Measurements from ENCODE around the gene WDR70.

Gene WDR70

GRCh38 chr5:37662362-37662761 is 283.2 kb downstream of the WDR70 start:
- TF ChIP-seq CTCF (IDR thresholded peaks at IDR 0.05; ENCODE audit: extremely low read depth, missing control alignments) = no peak
- DNase-seq (ENCODE audit: low spot score) = no peak

GRCh38 chr5:37662789-37663485 is 283.8 kb downstream of the WDR70 start:
- TF ChIP-seq CTCF (IDR thresholded peaks at IDR 0.05; ENCODE audit: extremely low read depth, missing control alignments) = no peak

DNA sequence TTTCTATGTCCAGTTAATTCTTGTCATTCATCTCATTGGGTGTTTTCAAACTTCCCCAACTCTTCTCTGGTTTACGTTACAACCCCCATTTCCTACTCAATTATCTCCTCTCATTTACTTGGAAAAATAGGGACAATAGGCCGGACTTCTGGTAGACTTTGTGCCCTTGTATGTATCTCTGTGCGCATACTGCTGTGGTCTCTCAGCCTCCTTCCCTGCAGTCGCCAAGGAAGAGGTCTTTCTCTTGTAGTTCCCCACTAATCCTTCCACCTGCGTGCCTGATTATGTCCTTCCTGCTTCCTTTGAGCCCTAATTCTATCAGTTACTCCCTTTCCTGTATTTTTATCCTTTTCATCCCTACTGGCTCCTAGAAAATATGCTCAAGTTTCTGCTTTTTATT is 284.4 kb downstream of the WDR70 start:
- no peak for DNase-seq (ENCODE audit: low spot score)
- no peak for TF ChIP-seq CTCF (IDR thresholded peaks at IDR 0.05; ENCODE audit: extremely low read depth, missing control alignments)

More at GRCh38 chr5:37662789-37663485, 283.8 kb downstream of the WDR70 start:
- DNase-seq (ENCODE audit: low spot score) = no peak

GRCh38 chr5:37664551-37664950 is 285.4 kb downstream of the WDR70 start:
- no peak for TF ChIP-seq CTCF (IDR thresholded peaks at IDR 0.05; ENCODE audit: extremely low read depth, missing control alignments)
- no peak for DNase-seq (ENCODE audit: low spot score)

DNA sequence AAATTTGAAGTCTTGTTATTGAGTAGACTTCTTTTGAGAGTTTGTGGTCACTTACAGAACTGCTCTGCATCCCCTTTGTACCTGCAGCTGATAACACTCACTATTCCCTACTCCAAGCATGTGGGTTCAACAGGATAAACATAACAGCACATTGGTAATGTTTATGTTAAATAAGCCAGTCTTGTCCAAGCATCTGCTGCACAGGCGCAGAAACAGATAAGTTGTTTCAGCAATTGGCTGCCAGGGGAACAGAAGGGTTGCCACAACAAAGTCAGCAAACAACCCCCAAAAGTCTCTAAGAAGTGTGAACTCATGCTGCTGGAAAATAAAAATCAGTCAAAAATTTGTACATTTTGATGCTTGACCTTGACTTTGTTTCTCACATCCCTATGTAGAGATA is 286.2 kb downstream of the WDR70 start:
- TF ChIP-seq CTCF (IDR thresholded peaks at IDR 0.05; ENCODE audit: extremely low read depth, missing control alignments) = no peak
- DNase-seq (ENCODE audit: low spot score) = no peak

GRCh38 chr5:37665889-37666288 is 286.8 kb downstream of the WDR70 start:
- no peak for TF ChIP-seq CTCF (IDR thresholded peaks at IDR 0.05; ENCODE audit: extremely low read depth, missing control alignments)
- DNase-seq (ENCODE audit: low spot score) = no peak

- no peak for TF ChIP-seq CTCF (IDR thresholded peaks at IDR 0.05; ENCODE audit: extremely low read depth, missing control alignments)
- no peak for DNase-seq (ENCODE audit: low spot score)
Measured at GRCh38 chr5:37667430-37667829, 288.3 kb downstream of the WDR70 start.
